GM19467 (cell line): ENCODE measurements around the gene CNTNAP2.

Experiments used
- ATAC-seq: cut with Tn5 transposase; IDR thresholded peaks from one replicate; pipeline ENCODE4 v1.9.1; 2021; ENCODE audit warnings: mild to moderate bottlenecking, moderate library complexity; ENCODE audit not compliant: unreplicated experiment

Gene CNTNAP2

DNA sequence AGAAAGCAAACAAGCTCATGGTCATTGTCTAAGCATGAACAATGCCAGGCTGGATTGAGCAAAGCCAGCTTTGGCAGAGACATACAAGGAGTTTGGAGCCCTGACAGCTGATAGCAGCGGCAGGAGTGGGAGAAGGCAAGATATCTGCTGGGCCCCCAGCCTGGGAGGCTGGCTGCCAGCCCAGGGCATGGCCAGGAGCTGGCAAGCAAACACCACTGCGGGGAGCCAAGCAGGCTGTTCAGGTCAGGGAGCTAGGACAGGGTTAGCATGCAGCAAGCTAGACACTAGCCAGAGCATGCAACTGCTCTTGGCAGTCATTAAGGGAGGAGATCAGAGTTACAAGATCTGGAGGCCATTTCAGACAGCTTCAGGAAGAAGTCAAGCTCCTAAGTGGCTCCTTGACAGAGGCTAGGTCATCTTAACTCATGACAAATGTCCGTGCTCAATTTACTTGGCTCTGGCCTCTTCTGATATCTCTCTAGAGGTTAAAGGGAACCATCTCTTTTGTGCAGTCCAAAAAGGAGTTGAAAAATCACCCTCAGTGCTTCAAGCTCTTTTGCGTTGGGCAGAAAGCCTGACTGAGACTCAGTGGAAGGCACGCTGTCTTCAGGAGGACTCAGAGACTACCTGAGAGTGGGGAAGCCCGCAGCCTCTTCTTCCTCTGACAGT, 2037.1 kb downstream of the CNTNAP2 start:
- no peak for ATAC-seq

GRCh38 chr7:148155000-148155399, 2038.4 kb downstream of the CNTNAP2 start:
- ATAC-seq, result no peak

DNA sequence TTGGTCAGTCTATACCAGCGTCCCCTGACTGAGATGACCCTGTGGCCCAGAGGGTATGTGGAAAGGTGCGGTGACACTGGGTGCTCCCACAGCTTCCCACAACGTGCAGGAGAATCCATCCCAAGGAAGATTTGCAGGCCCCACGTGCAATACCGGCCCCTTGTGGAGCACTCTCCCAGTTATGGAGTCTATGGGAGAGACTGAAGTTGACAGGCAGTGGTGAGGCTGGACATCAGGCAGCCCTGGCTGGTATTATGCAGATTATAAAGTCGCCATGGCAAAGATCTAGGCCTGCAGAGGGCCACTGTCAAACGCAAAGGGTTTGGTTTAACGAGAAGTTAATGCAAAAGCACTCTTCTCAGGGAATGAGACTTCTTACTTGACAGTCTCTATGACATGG, 2039.2 kb downstream of the CNTNAP2 start:
- ATAC-seq, result no peak

DNA sequence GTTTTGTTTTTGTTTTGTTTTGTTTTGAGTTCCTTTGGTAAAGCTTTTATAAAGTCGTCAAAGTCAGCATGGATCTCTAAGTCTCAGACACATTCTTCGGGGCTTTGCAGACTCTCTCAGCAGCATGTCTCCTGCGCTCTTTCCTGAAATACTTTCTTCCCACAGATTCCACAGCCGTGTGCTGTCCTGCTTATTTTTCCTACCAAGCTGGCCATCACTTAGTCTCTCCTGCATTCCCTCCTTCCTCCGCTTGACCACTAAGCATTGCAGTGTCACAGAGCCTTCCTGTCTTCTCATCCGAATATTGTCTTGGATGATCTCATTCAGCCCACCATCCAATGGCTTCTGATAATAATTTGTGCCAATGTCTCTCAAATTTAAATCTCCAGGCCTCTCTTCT, 2039.6 kb downstream of the CNTNAP2 start:
- no peak for ATAC-seq

GRCh38 chr7:148159331-148159730, 2042.7 kb downstream of the CNTNAP2 start:
- ATAC-seq, result no peak

- no peak for ATAC-seq
Observed at GRCh38 chr7:148161776-148162175, 2045.2 kb downstream of the CNTNAP2 start.

DNA sequence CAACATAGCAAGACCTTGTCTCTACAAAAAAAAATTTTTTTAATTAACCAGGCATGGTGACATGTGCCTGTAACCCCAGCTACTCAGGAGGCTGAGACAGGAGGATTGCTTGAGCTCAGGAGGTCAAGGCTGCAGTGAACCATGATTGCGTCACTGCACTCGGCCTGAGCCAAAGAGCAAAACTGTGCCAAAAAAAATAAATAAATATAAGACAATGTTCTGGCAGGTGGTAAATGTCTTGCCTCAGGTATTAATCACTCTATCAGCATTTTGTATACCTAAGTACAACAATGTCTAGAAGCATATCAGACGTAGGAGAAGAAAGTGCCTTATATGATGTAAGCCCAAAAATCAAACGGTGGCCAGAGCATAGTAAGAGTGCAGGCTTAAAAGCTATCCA, 2046.2 kb downstream of the CNTNAP2 start:
- ATAC-seq, result no peak

- ATAC-seq, result no peak
Observed at GRCh38 chr7:148163246-148163645, 2046.6 kb downstream of the CNTNAP2 start.

- no peak for ATAC-seq
Observed at GRCh38 chr7:148172920-148173319, 2056.3 kb downstream of the CNTNAP2 start.

DNA sequence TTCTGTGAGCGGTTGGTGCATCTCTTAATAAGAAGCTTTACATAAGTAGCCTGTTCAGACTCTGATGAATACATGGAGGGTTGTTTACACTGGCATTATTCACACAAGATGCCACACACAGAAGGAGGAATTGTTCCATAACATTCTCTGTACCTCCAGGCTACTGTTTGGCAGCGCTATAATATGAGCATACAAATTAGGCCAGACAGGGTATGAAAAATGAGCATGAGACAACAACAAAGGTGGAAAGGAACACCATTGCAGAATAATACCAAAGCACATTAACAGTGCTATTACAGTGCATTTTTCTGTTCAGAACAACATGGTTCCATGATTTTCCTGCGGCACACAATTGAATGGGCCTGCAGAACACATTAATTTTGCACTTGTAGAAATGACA, 2056.8 kb downstream of the CNTNAP2 start:
- ATAC-seq, result no peak

GRCh38 chr7:148174376-148174775, 2057.8 kb downstream of the CNTNAP2 start:
- no peak for ATAC-seq

DNA sequence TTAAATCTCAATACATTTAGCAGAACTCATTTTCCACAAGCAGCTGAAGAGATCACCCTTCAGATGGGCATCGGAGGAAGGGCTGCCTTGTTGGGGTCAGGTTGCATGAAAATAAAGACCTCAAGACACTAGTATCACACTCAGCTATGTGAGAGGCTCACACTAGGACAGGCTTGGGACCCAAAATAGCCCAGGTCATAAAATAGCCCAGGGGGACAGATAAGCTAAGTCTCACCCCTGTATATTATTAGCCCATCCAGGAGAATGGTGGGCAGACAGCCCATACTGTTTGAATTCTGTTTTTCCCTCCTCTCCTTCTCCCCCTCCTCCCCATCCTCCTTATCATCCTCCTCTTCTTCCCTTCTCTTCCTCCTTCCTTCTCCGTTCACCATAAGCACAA, 2058.9 kb downstream of the CNTNAP2 start:
- ATAC-seq, result no peak

DNA sequence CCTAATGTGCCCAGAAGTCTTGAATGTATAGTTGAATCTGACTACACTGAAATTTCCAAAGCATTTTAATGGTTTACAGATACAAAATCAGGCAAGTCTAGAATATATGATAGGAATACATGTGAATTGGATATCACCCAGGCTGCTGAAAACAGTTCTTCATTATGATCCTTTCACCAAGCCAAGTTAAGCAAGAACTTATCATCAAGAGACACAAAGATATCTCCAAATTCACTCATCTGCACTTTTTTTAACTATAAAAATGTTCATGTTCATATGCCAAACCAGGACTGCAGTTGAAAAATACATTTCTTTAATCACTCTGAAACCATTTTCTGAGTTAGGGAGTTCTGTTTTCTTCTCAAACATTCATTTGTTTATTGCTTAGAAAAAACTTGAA, 2061.4 kb downstream of the CNTNAP2 start:
- ATAC-seq, result no peak

DNA sequence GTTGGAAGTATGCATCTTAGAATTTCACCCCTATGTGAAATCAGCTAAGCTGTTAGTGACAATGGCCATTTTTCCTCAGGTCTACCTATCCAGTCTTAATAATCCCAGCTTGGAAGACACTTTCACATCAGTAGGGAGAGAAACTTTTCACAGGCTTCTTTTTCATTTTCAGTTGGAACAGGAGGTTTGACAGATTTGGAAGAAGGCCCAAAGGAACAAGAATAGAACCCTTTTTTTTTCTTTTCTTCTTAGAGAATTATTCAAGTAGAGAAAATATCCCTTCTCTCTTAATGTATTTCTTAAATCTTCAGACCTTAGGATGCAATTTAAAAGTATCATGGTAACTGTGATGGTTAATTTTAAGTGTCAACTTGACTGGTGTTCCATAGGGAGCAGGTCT, 2063.5 kb downstream of the CNTNAP2 start:
- ATAC-seq, result no peak

GRCh38 chr7:148182264-148182663, 2065.7 kb downstream of the CNTNAP2 start:
- no peak for ATAC-seq

GRCh38 chr7:148185041-148185440, 2068.4 kb downstream of the CNTNAP2 start:
- no peak for ATAC-seq

- ATAC-seq, result no peak
Observed at GRCh38 chr7:148187471-148187870, 2070.9 kb downstream of the CNTNAP2 start.

GRCh38 chr7:148191391-148192065, 2074.9 kb downstream of the CNTNAP2 start:
- ATAC-seq, result no peak

DNA sequence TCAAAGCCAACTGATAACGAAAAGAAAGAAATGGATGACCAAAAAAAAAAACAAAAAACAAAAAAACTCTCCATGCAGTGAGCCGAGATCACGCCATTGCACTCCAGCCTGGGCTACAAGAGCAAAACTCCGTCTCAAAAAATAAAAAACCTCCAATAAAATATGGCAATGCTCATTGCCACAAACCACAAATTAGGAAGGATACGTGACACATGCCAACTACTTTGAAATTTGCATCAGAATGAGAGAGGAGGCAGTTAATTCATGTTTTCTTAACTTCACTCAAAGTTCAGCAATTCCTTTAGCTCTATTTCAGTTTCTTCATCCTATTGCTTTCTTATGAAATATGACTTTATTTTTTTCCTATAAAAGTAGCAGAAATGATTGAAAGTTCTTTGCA, 2075.9 kb downstream of the CNTNAP2 start:
- ATAC-seq, result no peak

DNA sequence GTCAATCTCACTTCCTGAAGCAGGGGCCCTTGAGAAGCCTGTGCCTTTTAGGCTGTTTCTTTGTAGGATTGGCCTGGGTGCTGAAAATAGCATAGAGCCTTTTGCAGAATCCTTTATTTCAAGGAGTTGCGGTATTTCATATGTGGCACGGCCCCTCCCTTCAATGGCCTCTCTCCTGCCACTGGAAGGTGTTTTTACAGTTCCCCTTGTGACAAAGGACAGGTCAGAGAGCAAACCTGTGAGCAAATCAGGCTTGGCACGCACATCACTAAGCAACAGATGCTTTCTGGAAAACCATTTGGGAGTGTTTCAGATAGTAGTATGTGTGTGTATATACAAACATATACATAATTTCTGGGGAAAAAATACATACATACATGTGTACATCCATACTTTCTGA, 2085.4 kb downstream of the CNTNAP2 start:
- ATAC-seq, result no peak

- no peak for ATAC-seq
Observed at GRCh38 chr7:148204639-148205304, 2088.2 kb downstream of the CNTNAP2 start.

DNA sequence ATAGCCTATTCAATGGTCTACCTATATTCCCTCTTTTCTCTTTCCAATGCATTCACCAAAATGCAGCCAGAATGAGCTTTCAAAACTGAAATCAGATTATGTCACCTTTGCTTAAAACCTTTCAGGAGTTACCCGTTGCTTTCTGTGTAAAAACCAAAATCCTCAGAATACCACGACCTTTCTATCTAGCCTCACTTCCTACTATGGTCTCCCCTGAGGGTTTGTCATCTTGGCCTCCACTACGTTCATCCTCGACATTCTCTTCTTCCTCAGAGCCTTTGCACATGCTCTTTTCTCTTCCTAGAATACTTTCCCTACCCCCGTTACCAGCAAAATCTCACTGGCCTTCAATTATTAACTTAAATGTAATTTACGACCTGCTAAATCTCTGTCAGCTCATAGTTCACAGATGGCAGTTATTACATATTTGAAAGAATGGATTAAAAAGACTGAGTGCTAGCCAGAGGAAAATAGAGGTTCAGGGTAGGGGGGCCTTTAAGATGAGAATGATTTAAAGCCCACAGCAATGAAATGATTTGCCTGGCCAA, 2093.1 kb downstream of the CNTNAP2 start:
- no peak for ATAC-seq
